ENCODE measurements around the gene RFNG.

DNA sequence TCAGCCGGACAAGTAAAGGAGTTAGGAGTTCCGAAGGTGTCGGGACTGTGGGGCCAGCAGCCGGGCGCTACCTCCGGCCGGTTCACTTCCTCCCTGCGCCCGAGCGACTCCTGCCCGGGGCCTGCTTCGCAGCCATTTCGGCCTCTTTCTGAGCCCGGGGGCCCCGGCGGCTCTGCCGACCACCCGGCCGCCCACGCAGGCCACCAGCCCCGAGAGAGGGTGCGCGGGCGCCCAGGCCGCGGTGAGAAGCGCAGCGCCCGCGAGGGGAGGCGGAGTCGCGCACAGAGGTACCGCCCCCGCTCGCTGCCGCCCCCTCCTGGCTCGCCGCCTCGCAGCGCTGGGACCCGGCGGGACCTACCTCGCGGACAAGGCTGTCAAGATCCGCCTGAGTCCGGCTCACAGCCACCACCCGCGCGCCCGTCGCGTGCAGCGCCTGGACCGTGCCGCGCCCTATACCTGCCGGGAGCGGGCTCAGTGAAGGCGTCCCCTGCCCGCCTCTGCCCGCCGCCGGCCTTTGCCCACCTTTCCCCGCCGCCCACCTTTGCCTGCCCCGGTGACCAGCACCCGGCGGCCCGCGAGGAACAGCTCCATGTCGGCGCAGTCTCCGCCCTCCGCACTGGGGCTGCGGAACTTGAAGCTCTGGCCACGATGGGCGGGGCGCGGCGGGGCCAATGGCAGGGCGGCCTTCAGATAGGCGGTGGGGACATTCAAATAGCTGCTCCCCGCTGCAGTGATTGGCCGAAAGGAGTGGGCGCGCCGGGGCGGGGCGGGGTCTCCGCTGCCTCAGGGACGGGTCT lies 14.3 kb downstream of the RFNG start, which contains the start of gene DCXR:
- TF ChIP-seq, protein P1, sequence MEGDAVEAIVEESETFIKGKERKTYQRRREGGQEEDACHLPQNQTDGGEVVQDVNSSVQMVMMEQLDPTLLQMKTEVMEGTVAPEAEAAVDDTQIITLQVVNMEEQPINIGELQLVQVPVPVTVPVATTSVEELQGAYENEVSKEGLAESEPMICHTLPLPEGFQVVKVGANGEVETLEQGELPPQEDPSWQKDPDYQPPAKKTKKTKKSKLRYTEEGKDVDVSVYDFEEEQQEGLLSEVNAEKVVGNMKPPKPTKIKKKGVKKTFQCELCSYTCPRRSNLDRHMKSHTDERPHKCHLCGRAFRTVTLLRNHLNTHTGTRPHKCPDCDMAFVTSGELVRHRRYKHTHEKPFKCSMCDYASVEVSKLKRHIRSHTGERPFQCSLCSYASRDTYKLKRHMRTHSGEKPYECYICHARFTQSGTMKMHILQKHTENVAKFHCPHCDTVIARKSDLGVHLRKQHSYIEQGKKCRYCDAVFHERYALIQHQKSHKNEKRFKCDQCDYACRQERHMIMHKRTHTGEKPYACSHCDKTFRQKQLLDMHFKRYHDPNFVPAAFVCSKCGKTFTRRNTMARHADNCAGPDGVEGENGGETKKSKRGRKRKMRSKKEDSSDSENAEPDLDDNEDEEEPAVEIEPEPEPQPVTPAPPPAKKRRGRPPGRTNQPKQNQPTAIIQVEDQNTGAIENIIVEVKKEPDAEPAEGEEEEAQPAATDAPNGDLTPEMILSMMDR (IDR thresholded peaks at IDR 0.05), result peak; percentile 63 to 71 (median 67)
- TF ChIP-seq POLR2A (IDR thresholded peaks at IDR 0.05), result peak; percentile 9

Data from testis (tissue), 2 donors.